Suppressor macrophage treated with lipopolysaccharide for 1 hour (primary cell): ENCODE results near the gene AP2A1.

Source experiments
- DNase-seq, 3 donors: peaks; one replicate each; pipeline ENCODE4 v3.0.0-alpha.2; 2020 to 2022

AP2A1 gene

GRCh38 chr19:49766007-49766929 is 533 bp upstream of the AP2A1 start:
- DNase-seq, result peak; percentile 99 to 100 (median 100)

DNA sequence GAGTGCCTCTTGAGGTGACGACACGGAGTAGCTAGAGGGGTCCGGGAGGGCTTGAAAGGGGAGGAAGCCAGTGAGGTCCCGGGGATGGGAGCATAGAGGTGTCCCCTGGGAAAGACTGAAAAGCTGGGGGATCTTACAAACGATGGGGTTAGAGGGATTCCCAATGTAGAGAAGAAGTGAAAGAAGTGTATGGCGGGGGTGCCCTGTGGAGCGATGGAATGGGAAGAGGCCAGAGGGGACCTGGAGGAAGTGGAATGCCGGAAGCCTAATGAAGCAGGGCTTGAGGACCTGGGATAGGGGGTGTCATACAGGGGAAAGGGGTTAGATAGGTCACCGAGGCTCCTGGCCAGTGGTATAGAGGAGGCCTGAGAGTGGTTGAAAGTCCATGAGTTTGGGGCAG is 580 bp downstream of the AP2A1 start:
- DNase-seq, result peak in 2 of 3 donors; percentile 20 to 23

DNA sequence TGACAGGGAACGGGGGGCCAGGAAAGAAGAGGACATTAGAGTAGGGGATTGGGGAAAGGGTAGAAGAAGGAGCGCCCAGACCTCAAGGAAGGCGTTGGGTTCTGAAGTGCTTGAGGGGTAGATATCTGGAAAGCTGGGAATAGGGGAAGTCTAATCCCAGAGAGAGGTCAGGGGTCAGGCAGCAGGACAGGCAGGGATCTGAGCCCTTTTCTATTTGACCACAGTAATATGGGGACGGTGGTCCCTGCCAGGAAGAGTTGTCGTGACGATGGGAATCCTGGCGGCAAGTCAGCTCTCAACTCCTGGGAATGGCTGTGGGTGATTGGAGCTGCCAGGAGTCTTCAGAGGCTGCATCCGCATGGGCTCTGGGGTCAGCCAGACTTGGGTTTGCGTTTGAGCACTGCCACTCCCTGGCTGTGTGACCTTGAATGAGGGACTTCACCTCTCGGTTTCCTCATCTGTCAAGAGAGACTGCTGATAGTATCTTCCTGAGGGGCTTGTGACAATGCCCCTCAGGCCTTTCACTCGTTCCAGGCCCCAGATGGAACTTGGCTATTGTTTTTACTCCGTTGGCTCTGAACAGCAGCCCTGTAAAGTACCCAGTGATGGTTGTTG is 1.3 kb downstream of the AP2A1 start:
- no peak for DNase-seq

DNA sequence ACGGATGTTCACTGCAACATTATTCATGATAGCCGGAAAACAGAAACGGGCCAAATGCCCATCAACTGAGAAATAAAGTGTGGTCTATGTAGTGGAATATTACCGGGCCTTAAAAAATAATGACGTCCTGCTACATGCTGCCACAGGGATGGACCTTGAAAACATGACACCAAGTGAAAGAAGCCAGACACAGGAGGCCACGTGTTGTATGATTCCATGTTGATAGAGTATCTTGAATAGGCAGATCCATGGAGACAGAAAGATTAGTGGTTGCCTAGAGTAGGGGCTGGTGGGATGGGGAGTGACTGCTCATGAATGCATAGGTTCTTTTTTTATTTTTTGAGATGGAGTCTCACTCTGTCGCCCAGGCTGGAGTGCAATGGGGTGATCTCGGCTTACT is 3.7 kb downstream of the AP2A1 start:
- DNase-seq, result no peak

GRCh38 chr19:49771674-49772139 is 4.9 kb downstream of the AP2A1 start:
- DNase-seq, result no peak

- DNase-seq, result no peak
Measured at GRCh38 chr19:49772850-49773432, 6.1 kb downstream of the AP2A1 start.

- no peak for DNase-seq
Measured at GRCh38 chr19:49773663-49774350, 7.0 kb downstream of the AP2A1 start.

GRCh38 chr19:49774969-49775368 is 8.2 kb downstream of the AP2A1 start:
- DNase-seq, result no peak

GRCh38 chr19:49775742-49776370 is 9.1 kb downstream of the AP2A1 start:
- no peak for DNase-seq

DNA sequence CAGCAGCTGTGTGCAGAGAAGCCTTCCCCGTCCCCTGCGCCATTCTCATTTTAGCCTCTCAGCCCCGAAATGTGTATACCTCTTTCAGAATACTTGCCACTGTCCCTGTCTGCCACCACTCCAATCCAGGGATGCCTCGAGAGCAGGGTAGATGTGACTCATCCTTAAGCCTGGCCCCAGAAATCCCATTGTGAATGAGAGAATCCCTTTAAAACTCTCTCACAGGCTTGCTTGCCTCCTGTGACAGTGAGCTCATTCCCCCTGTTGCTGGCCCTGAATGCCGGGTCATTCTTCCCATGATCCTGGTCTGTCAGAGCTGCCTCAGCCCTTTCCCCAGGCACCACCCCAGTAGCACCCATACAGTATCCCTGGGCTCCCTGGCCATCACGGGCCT is 9.6 kb downstream of the AP2A1 start:
- DNase-seq, result no peak

GRCh38 chr19:49779731-49780555 is 13.1 kb downstream of the AP2A1 start:
- peak; percentile 53 to 62 (median 56) for DNase-seq

- DNase-seq, result no peak
Measured at GRCh38 chr19:49780861-49781260, 14.1 kb downstream of the AP2A1 start.

DNA sequence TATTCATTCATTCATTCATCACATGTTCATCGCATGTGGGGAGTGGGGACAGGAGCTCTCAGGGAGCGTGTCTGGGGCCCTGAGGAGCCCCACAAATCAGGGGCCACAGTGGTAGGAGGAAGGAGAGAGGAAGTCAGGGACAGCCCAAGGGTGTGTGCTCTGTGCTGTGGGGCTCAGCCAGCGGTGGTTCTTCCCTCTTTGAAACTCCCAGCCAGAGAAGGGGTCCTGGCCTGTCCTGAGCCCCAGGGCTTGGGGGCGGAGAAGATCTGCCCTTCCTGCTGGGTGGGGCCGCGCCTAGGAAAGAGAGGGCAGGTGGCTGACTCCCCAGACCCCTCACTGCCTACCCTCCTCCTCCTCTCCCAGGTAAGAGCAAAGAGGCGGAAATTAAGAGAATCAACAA is 14.6 kb downstream of the AP2A1 start:
- DNase-seq, result peak in 1 of 3 donors; percentile 28

GRCh38 chr19:49782515-49782914 is 15.7 kb downstream of the AP2A1 start:
- DNase-seq, result no peak

GRCh38 chr19:49786376-49786820 is 19.6 kb downstream of the AP2A1 start:
- no peak for DNase-seq

- no peak for DNase-seq
Measured at GRCh38 chr19:49787746-49788145, 20.9 kb downstream of the AP2A1 start.

DNA sequence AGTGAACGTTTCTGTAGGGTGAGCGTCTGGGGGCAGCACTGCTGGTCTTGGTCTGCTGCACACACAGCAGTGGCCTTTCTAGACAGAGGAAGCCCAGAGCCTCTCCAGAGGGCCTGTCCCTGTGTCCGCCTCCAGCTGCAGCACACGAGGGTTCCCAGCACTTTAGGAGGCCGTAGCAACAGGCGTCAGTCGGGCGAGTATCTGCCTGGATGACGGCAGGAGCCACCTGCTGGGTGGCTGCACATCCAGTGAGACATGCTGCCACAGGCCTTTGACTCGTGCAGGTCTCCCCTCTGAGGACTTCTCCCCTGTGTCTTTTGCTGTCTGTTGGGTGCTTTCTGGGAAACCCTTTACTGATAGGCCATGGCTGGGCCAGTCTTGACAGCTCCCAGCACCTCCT is 22.1 kb downstream of the AP2A1 start:
- no peak for DNase-seq

- DNase-seq, result no peak
Measured at GRCh38 chr19:49790866-49791265, 24.1 kb downstream of the AP2A1 start.

DNA sequence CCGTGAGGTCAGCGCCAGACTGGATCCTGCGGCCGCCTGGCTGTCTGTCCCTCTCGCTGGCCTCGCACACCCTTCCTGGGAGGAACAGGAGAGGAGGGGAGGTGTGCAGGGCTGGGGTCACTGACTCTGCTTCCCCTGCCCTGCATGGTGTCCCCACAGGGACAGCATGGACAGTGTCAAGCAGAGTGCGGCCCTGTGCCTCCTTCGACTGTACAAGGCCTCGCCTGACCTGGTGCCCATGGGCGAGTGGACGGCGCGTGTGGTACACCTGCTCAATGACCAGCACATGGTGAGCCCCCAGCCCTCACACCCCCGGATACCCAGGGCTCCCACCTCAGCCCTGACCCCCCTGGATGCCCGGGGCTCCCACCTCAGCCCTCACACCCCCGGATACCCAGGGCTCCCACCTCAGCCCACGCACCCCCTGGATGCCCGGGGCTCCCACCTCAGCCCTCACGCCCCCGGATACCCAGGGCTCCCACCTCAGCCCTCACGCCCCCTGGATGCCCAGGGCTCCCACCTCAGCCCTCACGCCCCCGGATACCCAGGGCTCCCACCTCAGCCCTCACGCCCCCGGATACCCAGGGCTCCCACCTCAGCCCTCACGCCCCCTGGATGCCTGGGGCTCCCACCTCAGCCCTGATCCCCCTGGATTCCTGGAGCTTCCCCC is 25.1 kb downstream of the AP2A1 start:
- DNase-seq, result no peak

DNA sequence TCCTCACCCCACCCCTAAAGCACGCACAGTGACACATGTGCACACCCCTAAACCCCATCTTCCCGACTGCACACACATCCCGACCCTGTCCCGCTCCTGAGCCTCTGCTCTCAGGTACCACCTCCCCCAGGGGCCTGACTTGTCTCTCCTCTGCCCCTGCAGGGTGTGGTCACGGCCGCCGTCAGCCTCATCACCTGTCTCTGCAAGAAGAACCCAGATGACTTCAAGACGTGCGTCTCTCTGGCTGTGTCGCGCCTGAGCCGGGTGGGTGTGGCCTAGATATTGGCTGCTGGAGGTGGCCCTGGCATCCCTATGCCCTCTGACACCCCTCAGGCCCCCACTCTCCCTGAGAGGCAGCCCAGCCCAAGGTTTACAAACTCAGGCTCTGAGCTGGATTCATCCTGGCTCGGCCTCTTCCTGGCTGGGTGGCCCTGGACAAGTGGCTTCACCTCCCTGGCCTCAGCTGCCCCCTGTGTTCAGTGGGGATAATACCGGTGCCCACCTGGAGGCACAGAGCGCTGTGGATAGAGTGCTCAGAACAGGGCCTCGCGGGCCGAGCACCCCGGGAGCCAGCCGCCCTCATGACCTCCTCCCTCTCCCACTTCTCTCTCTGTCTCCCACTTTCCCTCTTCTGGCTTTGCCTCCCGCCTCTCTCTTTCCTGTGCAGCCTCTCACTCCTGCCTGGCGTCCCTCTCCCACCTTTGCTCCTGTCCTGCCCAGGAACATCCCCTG is 26.2 kb downstream of the AP2A1 start:
- DNase-seq, result no peak

- DNase-seq, result peak; percentile 35 to 66 (median 38)
Measured at GRCh38 chr19:49793561-49793840, 26.7 kb downstream of the AP2A1 start.
